ENCODE results near the gene PACSIN2.

GRCh38 chr22:43044290-43044712 is 29.4 kb upstream of the PACSIN2 start:
- TF ChIP-seq CTCF (IDR thresholded peaks at IDR 0.05) (no peak), POLR2A (IDR thresholded peaks at IDR 0.05) (no peak)
